Fibroblast of peridontal ligament (primary cell): ENCODE results near the gene LRRC49.
"Not testable (repeated sequence)": the region's sequence is repeated elsewhere in the genome, so short reads cannot be mapped to it uniquely, and the experiment has no call there.

Experiments used
- DNase-seq: peaks from one replicate; pipeline ENCODE4 v3.0.0-alpha.2; 2010; ENCODE audit errors: extremely low read depth

The LRRC49 gene

GRCh38 chr15:70974004-70974832, 81.6 kb downstream of the LRRC49 start:
- DNase-seq, result peak; percentile 89

GRCh38 chr15:70976851-70977250, 84.2 kb downstream of the LRRC49 start:
- peak; percentile 88 for DNase-seq

- DNase-seq, result no peak
Measured at GRCh38 chr15:70995383-70995970, 102.9 kb downstream of the LRRC49 start.

GRCh38 chr15:70998319-70998718, 105.7 kb downstream of the LRRC49 start:
- DNase-seq, result no peak

DNA sequence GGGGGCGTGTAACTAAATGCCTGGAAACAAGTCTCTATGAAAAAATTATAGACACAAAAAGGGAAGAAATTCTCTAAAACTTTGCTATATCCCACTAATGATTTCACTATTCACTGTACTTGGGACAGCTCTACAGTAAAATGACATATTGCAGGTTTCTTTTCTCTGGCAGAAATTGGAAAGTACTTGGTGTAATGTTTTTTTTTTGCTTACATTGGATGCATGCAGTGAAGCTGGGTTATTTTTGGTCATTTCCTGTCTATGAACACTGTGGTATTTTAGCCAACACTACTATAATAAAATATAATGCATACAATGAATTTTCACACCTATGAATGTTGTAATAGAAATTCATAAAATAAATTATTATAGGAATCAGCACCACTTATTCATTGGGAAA, 109.7 kb downstream of the LRRC49 start:
- DNase-seq, result peak; percentile 14

DNA sequence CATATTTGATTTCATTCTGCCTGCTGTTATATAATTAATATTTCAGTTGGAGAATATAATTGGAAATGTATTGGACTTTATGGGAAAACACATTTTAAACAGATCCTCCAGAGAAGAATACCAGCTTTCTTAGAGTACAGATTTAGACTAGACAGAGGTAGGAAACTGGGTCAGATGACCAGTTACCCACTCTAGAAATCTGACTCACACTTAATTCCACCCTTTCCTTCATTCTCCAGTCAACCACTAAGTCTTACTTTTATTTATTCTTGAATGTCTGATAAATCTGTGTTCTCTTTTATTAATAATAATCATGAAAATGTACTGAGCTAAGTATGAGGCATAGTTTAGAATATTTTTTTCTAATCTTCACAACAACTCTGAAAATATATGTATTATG, 110.7 kb downstream of the LRRC49 start:
- peak; percentile 35 for DNase-seq

DNA sequence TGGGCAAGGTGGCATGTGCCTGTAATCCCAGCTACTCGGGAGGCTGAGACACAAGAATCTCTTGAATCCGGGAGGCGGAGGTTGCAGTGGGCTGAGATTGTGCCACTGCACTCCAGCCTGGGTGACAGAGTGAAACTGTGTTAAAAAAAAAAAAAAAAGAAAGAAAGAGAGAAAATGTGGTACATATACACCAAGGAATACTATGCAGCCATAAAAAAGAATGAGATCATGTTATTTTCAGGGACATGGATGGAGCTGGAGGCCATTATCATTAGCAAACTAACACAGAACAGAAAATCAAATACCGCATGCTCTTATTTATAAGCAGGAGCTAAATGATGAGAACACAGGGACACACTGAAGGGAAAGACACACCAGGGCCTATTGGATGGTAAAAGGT, 111.9 kb downstream of the LRRC49 start:
- not testable (repeated sequence) for DNase-seq

GRCh38 chr15:71005895-71006294, 113.3 kb downstream of the LRRC49 start:
- no peak for DNase-seq

DNA sequence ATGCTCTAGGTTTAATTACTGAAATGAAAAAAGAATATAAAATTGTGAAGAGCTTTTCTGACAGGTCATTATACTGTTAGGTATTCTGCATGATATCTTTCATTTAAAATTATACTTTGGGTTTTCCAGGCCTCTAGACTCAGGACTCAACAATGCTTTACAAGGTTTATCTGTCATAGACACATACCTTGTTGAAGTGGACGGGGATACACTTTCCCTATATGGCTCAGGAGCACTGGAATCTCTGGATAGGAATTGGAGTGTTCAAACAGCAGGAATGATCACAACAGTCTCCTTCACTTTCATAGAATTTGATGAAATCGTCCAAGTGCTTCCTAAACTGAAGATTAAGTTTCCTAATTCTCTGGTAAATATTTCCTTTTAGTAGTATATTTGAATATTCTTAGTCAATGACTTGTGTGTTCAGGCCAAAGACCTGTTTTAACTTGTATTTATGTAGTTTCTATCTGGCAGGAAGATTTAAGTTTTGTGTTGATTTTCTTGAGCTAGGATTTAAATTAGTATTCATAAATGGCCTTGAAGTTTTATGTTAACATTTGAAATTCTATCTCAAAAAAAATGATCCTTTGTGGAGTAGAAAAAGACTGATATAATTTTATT, 115.7 kb downstream of the LRRC49 start:
- DNase-seq, result no peak

GRCh38 chr15:71010472-71010871, 117.8 kb downstream of the LRRC49 start:
- DNase-seq, result no peak

- no peak for DNase-seq
Measured at GRCh38 chr15:71010997-71011396, 118.4 kb downstream of the LRRC49 start.

DNA sequence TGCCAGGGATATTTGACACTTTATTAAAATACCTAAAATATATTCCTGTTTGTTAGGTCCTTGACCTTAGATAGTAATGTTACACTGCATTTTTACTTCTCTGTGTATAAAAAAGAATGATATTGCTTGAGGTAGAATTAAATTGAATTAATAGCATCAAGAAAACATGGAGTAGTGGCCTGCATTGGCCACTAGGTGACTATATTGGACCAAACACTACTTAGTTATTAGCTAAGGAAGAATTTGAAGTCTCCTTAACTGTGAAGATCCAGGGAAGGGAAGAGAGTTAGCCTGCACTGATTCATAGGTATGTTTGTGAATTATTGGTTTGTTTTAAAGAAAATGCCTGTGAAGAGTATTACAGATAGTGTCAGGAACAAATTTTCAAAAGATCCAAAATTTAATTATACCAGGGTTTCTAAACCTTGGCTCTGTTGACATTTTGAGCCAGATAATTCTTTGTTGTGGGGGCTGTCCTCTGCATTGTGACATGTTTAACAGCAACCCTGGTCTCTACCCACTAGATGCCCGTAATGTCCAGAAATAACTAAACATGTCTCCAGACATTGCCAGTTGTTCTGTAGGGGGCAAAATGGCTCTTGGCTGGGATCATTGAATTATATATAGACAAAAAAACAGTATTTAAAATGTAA, 119.0 kb downstream of the LRRC49 start:
- peak; percentile 72 for DNase-seq

DNA sequence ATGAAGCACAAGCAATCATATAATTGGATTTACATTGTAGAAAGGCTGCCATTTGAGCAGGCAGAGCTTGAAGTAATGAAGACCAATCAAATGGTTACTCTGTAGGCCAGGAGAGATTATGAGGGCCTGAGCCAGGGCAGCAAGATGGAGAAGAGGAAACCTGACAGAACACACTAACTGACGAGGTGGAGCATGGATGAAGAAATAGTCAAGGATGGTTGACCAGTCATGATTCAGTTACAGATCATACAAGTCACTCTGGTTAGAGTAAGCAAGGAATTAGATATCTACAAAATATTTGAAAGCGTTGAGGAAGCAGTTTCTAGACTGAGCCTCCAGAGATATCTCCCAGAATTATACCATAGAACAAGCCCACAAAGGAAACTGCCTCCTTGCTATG, 120.8 kb downstream of the LRRC49 start:
- no peak for DNase-seq

- no peak for DNase-seq
Measured at GRCh38 chr15:71015342-71015741, 122.7 kb downstream of the LRRC49 start.

DNA sequence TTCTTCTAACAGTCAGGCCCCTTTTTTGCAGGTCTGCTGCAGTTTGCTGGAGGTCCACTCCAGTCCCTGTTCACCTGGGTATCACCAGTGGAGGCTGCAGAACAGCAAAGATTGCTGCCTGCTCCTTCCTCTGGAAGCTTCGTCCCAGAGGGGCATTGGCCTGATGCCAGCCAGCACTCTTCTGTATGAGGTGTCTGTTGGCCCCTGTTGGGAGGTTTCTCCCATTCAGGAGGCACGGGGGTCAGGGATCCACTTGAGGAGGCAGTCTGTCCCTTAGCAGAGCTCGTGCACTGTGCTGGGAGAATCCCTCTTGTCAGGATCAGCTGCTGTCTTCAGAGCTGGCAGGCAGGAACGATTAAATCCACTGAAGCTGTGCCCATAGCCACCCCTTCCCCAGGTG, 138.6 kb downstream of the LRRC49 start:
- not testable (repeated sequence) for DNase-seq

GRCh38 chr15:71035478-71035877, 142.9 kb downstream of the LRRC49 start:
- not testable (repeated sequence) for DNase-seq

DNA sequence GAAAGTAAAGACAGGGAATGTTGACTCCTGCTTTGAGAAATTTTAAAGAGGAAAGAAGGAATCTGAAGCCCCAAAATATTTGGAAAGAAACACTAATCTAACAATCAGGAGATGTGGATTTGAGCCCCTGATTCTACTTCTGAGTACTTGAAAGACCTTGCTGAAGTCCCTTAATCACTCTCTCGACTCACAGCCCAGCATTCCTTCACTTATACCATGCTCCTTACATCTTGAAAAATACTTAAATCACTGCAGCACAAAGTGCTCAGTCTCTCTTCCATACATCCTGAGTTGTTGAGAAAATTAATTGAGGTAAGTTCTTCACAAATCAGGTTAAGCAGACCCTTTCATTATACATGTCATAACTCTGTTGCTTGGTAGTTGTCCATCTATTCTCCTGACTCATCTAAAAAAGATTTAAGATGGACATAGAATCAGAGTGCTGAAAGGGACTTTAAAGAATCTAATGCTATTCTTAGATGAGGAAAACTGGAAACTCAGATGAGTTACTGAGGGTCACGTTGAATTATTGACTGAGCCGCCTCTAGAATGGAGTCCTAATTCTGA, 149.8 kb downstream of the LRRC49 start:
- DNase-seq, result no peak

DNA sequence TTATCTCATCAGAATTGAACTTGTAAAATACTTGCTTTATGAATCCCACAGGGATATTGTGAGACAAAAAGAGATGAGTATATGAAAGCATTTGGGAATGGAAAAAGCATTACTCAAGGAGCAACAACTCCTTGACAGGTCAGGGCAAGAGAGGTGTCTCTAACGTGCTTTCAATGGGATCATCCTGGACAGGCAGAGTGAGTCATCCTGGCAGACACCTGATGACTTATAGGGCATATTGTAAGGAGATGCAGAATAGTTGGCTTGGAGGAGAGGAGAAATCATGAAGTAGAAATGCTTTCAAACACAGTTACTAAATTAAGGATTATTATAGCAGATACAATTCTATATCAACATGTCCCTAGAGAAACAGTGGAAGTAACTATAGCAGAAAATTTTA, 150.7 kb downstream of the LRRC49 start:
- DNase-seq, result no peak

DNA sequence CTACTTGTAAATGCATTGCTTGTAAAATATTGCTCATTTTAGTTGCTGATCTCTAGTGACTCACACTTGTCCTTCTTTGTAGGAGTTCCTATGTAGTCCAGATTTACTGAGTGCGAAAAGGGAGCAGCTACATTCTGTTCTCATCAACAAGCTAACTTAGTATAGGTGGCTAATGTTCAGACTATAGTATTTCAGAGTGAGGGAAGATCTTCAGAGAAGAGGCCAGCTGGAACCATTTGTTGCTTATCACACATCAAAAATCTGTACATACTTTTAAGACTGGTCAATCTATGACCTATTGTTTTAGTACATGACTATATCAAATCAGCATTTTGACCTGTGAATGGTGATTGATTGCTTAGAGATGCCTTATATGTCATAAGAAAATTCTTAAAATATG, 151.4 kb downstream of the LRRC49 start:
- no peak for DNase-seq

DNA sequence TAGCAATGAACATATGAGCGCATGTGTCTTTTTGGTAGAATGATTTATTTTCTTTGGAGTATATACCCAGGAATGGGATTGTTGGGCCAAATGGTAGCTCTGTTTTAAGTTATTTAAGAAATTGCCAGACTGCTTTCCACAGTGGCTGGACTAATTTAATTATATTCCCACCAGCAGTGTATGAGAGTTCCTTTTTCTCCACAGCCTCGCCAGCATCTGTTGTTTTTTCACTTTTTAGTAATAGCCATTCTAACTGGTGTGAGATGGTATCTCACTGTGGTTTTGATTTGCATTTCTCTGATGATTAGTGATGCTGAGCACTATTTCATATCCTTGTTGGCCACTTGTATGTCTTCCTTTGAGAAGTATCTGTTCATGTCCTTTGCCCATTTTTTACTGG, 153.5 kb downstream of the LRRC49 start:
- DNase-seq, result not testable (repeated sequence)

GRCh38 chr15:71048913-71049675, 156.5 kb downstream of the LRRC49 start:
- peak; percentile 75 for DNase-seq
